Stomach (tissue), 4 donors: ENCODE results near the gene C9.

ENCODE experiments used
- EP300 ChIP-seq: sonication (generic); formaldehyde crosslinking; IDR thresholded peaks from one replicate; pipeline ENCODE4 v1.6.1; 2017; ENCODE audit warnings: antibody characterized with exemption
- POLR2A ChIP-seq, 4 donors: fragments of 450-650 bp; IDR thresholded peaks; one replicate each; pipeline ENCODE4 v1.6.1; 2016; ENCODE audit warnings: antibody characterized with exemption in 4 of 4, control low read depth in 2 of 4, mild to moderate bottlenecking in 1 of 4, moderate library complexity in 1 of 4
- POLR2AphosphoS5 ChIP-seq, 3 donors: sonication (generic); formaldehyde crosslinking; IDR thresholded peaks; one replicate each; pipeline ENCODE4 v1.6.1; 2016; ENCODE audit warnings: antibody characterized with exemption in 3 of 3
- TF ChIP-seq, protein P1 (sequence below), 7 experiments: fragments of 450-650 bp in 4 of 7; fragments of 200-600 bp in 3 of 7; sonication (generic) in 3 of 7; IDR thresholded peaks; one replicate each; pipeline ENCODE4 v1.5.1; 2016 to 2019; ENCODE audit warnings: antibody characterized with exemption in 7 of 7, control low read depth in 2 of 7, mild to moderate bottlenecking in 1 of 7

- TF ChIP-seq POLR2A (IDR thresholded peaks at IDR 0.05) (no peak), POLR2AphosphoS5 (IDR thresholded peaks at IDR 0.05) (no peak), EP300 (no peak)
- TF ChIP-seq, protein P1, sequence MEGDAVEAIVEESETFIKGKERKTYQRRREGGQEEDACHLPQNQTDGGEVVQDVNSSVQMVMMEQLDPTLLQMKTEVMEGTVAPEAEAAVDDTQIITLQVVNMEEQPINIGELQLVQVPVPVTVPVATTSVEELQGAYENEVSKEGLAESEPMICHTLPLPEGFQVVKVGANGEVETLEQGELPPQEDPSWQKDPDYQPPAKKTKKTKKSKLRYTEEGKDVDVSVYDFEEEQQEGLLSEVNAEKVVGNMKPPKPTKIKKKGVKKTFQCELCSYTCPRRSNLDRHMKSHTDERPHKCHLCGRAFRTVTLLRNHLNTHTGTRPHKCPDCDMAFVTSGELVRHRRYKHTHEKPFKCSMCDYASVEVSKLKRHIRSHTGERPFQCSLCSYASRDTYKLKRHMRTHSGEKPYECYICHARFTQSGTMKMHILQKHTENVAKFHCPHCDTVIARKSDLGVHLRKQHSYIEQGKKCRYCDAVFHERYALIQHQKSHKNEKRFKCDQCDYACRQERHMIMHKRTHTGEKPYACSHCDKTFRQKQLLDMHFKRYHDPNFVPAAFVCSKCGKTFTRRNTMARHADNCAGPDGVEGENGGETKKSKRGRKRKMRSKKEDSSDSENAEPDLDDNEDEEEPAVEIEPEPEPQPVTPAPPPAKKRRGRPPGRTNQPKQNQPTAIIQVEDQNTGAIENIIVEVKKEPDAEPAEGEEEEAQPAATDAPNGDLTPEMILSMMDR (IDR thresholded peaks at IDR 0.05): no peak
Observed at GRCh38 chr5:39315995-39316394, 48.3 kb downstream of the C9 start.
